OCI-LY3 (cell line): ENCODE data around the gene RPLP2.

Source experiments
- CTCF ChIP-seq: fragments of 200-600, 300-600 bp; sonication (generic); IDR thresholded peaks from 2 replicates; pipeline ENCODE4 v1.5.1; 2014; ENCODE audit warnings: antibody characterized with exemption, low read length, low read depth
- EZH2phosphoT487 ChIP-seq: fragments of 200-600 bp; shearing (Covaris generic); IDR thresholded peaks from 2 replicates; pipeline ENCODE4 v1.6.1; 2018; ENCODE audit warnings: antibody characterized with exemption, mixed run types, low read depth

GRCh38 chr11:824942-825341 is 15.2 kb downstream of the RPLP2 start:
- TF ChIP-seq CTCF: no peak
- no peak for TF ChIP-seq EZH2phosphoT487
